ENCODE measurements around the gene DNAJC27.

Gene DNAJC27

GRCh38 chr2:24906466-24906865, 65.3 kb downstream of the DNAJC27 start:
- DNase-seq (ENCODE audit: low spot score), result no peak

GRCh38 chr2:24903161-24904103, 68.3 kb downstream of the DNAJC27 start:
- no peak for DNase-seq (ENCODE audit: low spot score)

GRCh38 chr2:24899361-24899910, 72.3 kb downstream of the DNAJC27 start:
- DNase-seq (ENCODE audit: low spot score), result no peak

- no peak for DNase-seq (ENCODE audit: low spot score)
Measured at GRCh38 chr2:24898122-24899109, 73.3 kb downstream of the DNAJC27 start.

GRCh38 chr2:24894750-24895149, 77.0 kb downstream of the DNAJC27 start:
- no peak for DNase-seq (ENCODE audit: low spot score)

GRCh38 chr2:24893934-24894333, 77.8 kb downstream of the DNAJC27 start:
- no peak for DNase-seq (ENCODE audit: low spot score)

Measured in hematopoietic multipotent progenitor cell treated with erythropoietin and hydrocortisone succinate and interleukin-3 and kit ligand, for 17 days (in vitro differentiated cells).